ENCODE data around the gene ACBD6. TPM values are rescaled to one million over a fixed set of nuclear protein-coding genes. Genes with fewer than 3 reads are reported as not detected.
A peak's percentile ranks its signal among the peaks of the same experiment; 100 is the strongest.

ACBD6 gene
- total RNA-seq, 2 experiments from 2014 or later = 45.6 to 46.8 TPM

- H3K36me3 Mint-ChIP-seq (ENCODE audit: low read depth) = no peaks in the 10 kb centered on the region
- intact Hi-C loops (cut with DNase I, micrococcal nuclease) = loop anchor here in 1 of 2 experiments (10.0 kb wide), 3 partner anchors 127 to 577 kb away; partner anchors contain the start of genes IER5 and XPR1
- no peak overlapping the region for H3K4me3 Mint-ChIP-seq
- ChIA-PET POLR2A (interaction anchor here (0.7 kb wide), 1 partner anchor 8 kb away, joined by 3 read pairs; no protein-coding TSS in a partner anchor), CTCF (interaction anchor here (0.6 to 7.1 kb wide), 5 partner anchors 8 to 658 kb away, joined by 3 to 58 read pairs (median 3); no protein-coding TSS in a partner anchor)
- ATAC-seq (peak; percentile 37), DNase-seq (no peak)
- peak overlapping the region; percentile 28 for H3K27ac Mint-ChIP-seq
- H3K4me1 Mint-ChIP-seq = peaks cover 11% of the 10 kb centered on the region
- no peaks in the 10 kb centered on the region for H3K9me3 Mint-ChIP-seq (ENCODE audit: low read depth)
- H3K27me3 Mint-ChIP-seq = peaks cover 9% of the 10 kb centered on the region
Observed at GRCh38 chr1:180507795-180508724, 5.7 kb upstream of the ACBD6 start.

GRCh38 chr1:180505732-180506335 lies 3.5 kb upstream of the ACBD6 start:
- Mint-ChIP-seq H3K27me3 (peaks cover 4% of the 10 kb centered on the region), H3K36me3 (ENCODE audit: low read depth) (peaks cover 6% of the 10 kb centered on the region), H3K4me1 (peaks cover 22% of the 10 kb centered on the region), H3K4me3 (no peak overlapping the region), H3K27ac (no peak overlapping the region), H3K9me3 (ENCODE audit: low read depth) (no peaks in the 10 kb centered on the region)
- CTCF ChIA-PET = interaction anchor here (0.6 to 7.1 kb wide), 7 partner anchors 10 to 516 kb away, joined by 3 to 58 read pairs (median 3); no protein-coding TSS in a partner anchor
- ATAC-seq = no peak
- POLR2A ChIA-PET = no interaction called here
- no peak for DNase-seq
- intact Hi-C loops (cut with DNase I, micrococcal nuclease) = loop anchor here in 1 of 2 experiments (10.0 kb wide), 3 partner anchors 129 to 579 kb away; partner anchors contain the start of genes IER5 and XPR1

GRCh38 chr1:180504186-180504585 lies 1.8 kb upstream of the ACBD6 start:
- ATAC-seq (no peak), DNase-seq (no peak)
- intact Hi-C loops (cut with DNase I, micrococcal nuclease) = loop anchor here (5.0 to 10.0 kb wide), 6 partner anchors 131 to 638 kb away; partner anchors contain the start of genes IER5 (in 2 of the 2) and XPR1 (in 1 of the 2)
- H3K9me3 Mint-ChIP-seq (ENCODE audit: low read depth) = no peaks in the 10 kb centered on the region
- no peak overlapping the region for H3K4me3 Mint-ChIP-seq
- peaks cover 34% of the 10 kb centered on the region for H3K4me1 Mint-ChIP-seq
- H3K36me3 Mint-ChIP-seq (ENCODE audit: low read depth) = peaks cover 10% of the 10 kb centered on the region
- ChIA-PET CTCF (interaction anchor here (1.1 to 7.1 kb wide), 3 partner anchors 12 to 637 kb away, joined by 3 to 58 read pairs (median 4); no protein-coding TSS in a partner anchor), POLR2A (no interaction called here)
- H3K27ac Mint-ChIP-seq = no peak overlapping the region
- no peaks in the 10 kb centered on the region for H3K27me3 Mint-ChIP-seq

GRCh38 chr1:180503280-180503862 lies 994 bp upstream of the ACBD6 start:
- no peaks in the 10 kb centered on the region for H3K27me3 Mint-ChIP-seq
- peaks cover 12% of the 10 kb centered on the region for H3K36me3 Mint-ChIP-seq (ENCODE audit: low read depth)
- CTCF ChIA-PET = interaction anchor here (1.0 to 7.1 kb wide), 3 partner anchors 13 to 638 kb away, joined by 3 to 58 read pairs (median 3); no protein-coding TSS in a partner anchor
- peak overlapping the region; percentile 96 for H3K4me3 Mint-ChIP-seq
- H3K27ac Mint-ChIP-seq = peak overlapping the region; percentile 97
- H3K4me1 Mint-ChIP-seq = peaks cover 37% of the 10 kb centered on the region
- no peak for ATAC-seq
- POLR2A ChIA-PET = interaction anchor here (0.6 to 0.8 kb wide), 2 partner anchors 128 to 360 kb away, joined by 3 to 4 read pairs; partner anchors contain the start of gene XPR1
- DNase-seq = no peak
- H3K9me3 Mint-ChIP-seq (ENCODE audit: low read depth) = no peaks in the 10 kb centered on the region
- intact Hi-C loops (cut with DNase I, micrococcal nuclease) = loop anchor here (2.0 to 10.0 kb wide), 7 partner anchors 131 to 639 kb away; partner anchors contain the start of genes IER5 (in 2 of the 2), STX6 (in 1 of the 2) and XPR1 (in 1 of the 2)

GRCh38 chr1:180501865-180502360 lies 464 bp downstream of the ACBD6 start:
- ATAC-seq (peak; percentile 12), DNase-seq (no peak)
- Mint-ChIP-seq H3K4me3 (peak overlapping the region; percentile 96), H3K27ac (peak overlapping the region; percentile 97), H3K4me1 (peaks cover 34% of the 10 kb centered on the region), H3K27me3 (no peaks in the 10 kb centered on the region), H3K9me3 (ENCODE audit: low read depth) (no peaks in the 10 kb centered on the region), H3K36me3 (ENCODE audit: low read depth) (peaks cover 14% of the 10 kb centered on the region)
- intact Hi-C loops (cut with DNase I, micrococcal nuclease) = loop anchor here (1.0 to 10.0 kb wide), 12 partner anchors 70 to 640 kb away; partner anchors contain the start of genes IER5 (in 2 of the 2), XPR1 (in 2 of the 2), CEP350 (in 1 of the 2) and QSOX1 (in 1 of the 2)
- POLR2A ChIA-PET = interaction anchor here (0.6 to 1.0 kb wide), 4 partner anchors 256 to 894 kb away, joined by 3 read pairs; no protein-coding TSS in a partner anchor
- CTCF ChIA-PET = interaction anchor here (0.8 to 7.1 kb wide), 6 partner anchors 9 to 589 kb away, joined by 3 to 58 read pairs (median 6); no protein-coding TSS in a partner anchor

- ATAC-seq = no peak
- no peak overlapping the region for H3K27ac Mint-ChIP-seq
Observed at GRCh38 chr1:180500689-180501088, 1.7 kb downstream of the ACBD6 start.

GRCh38 chr1:180498594-180498993 lies 3.8 kb downstream of the ACBD6 start:
- Mint-ChIP-seq H3K27me3 (no peaks in the 10 kb centered on the region), H3K27ac (no peak overlapping the region), H3K9me3 (ENCODE audit: low read depth) (no peaks in the 10 kb centered on the region), H3K36me3 (ENCODE audit: low read depth) (peaks cover 23% of the 10 kb centered on the region), H3K4me1 (peaks cover 43% of the 10 kb centered on the region), H3K4me3 (no peak overlapping the region)
- intact Hi-C loops (cut with DNase I, micrococcal nuclease) = no loop called here
- no peak for DNase-seq
- ChIA-PET CTCF (interaction anchor here (1.0 to 4.6 kb wide), 3 partner anchors 10 to 17 kb away, joined by 5 to 31 read pairs (median 9); no protein-coding TSS in a partner anchor), POLR2A (no interaction called here)
- ATAC-seq = no peak

More at GRCh38 chr1:180500689-180501088, 1.7 kb downstream of the ACBD6 start:
- H3K9me3 Mint-ChIP-seq (ENCODE audit: low read depth) = no peaks in the 10 kb centered on the region
- CTCF ChIA-PET = interaction anchor here (0.6 to 4.6 kb wide), 6 partner anchors 12 to 377 kb away, joined by 3 to 31 read pairs (median 4); no protein-coding TSS in a partner anchor
- intact Hi-C loops (cut with DNase I, micrococcal nuclease) = loop anchor here (5.0 to 10.0 kb wide), 6 partner anchors 134 to 642 kb away; partner anchors contain the start of genes IER5 (in 2 of the 2) and XPR1 (in 1 of the 2)
- H3K36me3 Mint-ChIP-seq (ENCODE audit: low read depth) = peaks cover 18% of the 10 kb centered on the region
- H3K4me1 Mint-ChIP-seq = peaks cover 43% of the 10 kb centered on the region
- POLR2A ChIA-PET = interaction anchor here (0.6 kb wide), 4 partner anchors 12 to 99 kb away, joined by 3 to 8 read pairs (median 4); no protein-coding TSS in a partner anchor
- H3K27me3 Mint-ChIP-seq = no peaks in the 10 kb centered on the region
- no peak for DNase-seq
- H3K4me3 Mint-ChIP-seq = peak overlapping the region; percentile 96

GRCh38 chr1:180497826-180498225 lies 4.6 kb downstream of the ACBD6 start:
- H3K9me3 Mint-ChIP-seq (ENCODE audit: low read depth) = no peaks in the 10 kb centered on the region
- H3K4me3 Mint-ChIP-seq = no peak overlapping the region
- H3K27ac Mint-ChIP-seq = no peak overlapping the region
- no peak for ATAC-seq
- DNase-seq = no peak
- peaks cover 36% of the 10 kb centered on the region for H3K4me1 Mint-ChIP-seq
- ChIA-PET CTCF (interaction anchor here (1.4 kb wide), 1 partner anchor 15 kb away, joined by 4 read pairs; no protein-coding TSS in a partner anchor), POLR2A (no interaction called here)
- H3K27me3 Mint-ChIP-seq = no peaks in the 10 kb centered on the region
- intact Hi-C loops (cut with DNase I, micrococcal nuclease) = no loop called here
- peaks cover 28% of the 10 kb centered on the region for H3K36me3 Mint-ChIP-seq (ENCODE audit: low read depth)

GRCh38 chr1:180494370-180494769 lies 8.0 kb downstream of the ACBD6 start:
- Mint-ChIP-seq H3K27ac (no peak overlapping the region), H3K9me3 (ENCODE audit: low read depth) (no peaks in the 10 kb centered on the region), H3K4me3 (no peak overlapping the region), H3K36me3 (ENCODE audit: low read depth) (peaks cover 23% of the 10 kb centered on the region), H3K4me1 (peaks cover 15% of the 10 kb centered on the region), H3K27me3 (no peaks in the 10 kb centered on the region)
- CTCF ChIA-PET = interaction anchor here (1.2 to 3.3 kb wide), 2 partner anchors 12 to 21 kb away, joined by 4 to 16 read pairs; no protein-coding TSS in a partner anchor
- ATAC-seq (no peak), DNase-seq (no peak)
- intact Hi-C loops (cut with DNase I, micrococcal nuclease) = no loop called here
- POLR2A ChIA-PET = no interaction called here

- intact Hi-C loops (cut with DNase I, micrococcal nuclease) = loop anchor here in 1 of 2 experiments (10.0 kb wide), 1 partner anchor 785 kb away; no protein-coding TSS in a partner anchor
- H3K4me1 Mint-ChIP-seq = peaks cover 6% of the 10 kb centered on the region
Observed at GRCh38 chr1:180489976-180490375, 12.4 kb downstream of the ACBD6 start.

More at GRCh38 chr1:180489976-180490375, 12.4 kb downstream of the ACBD6 start:
- CTCF ChIA-PET = no interaction called here
- no peak for DNase-seq
- no peaks in the 10 kb centered on the region for H3K9me3 Mint-ChIP-seq (ENCODE audit: low read depth)
- ATAC-seq = no peak
- H3K27ac Mint-ChIP-seq = no peak overlapping the region
- H3K27me3 Mint-ChIP-seq = no peaks in the 10 kb centered on the region
- peaks cover 31% of the 10 kb centered on the region for H3K36me3 Mint-ChIP-seq (ENCODE audit: low read depth)
- no peak overlapping the region for H3K4me3 Mint-ChIP-seq
- POLR2A ChIA-PET = no interaction called here

Data from activated CD4-positive, alpha-beta T cell treated with anti-CD3 and anti-CD28 coated beads for 36 hours (primary cell).